Endodermal cell (in vitro differentiated cells): Measurements from ENCODE around the gene ZNF787. TPM values are rescaled to one million over a fixed set of nuclear protein-coding genes. Genes with fewer than 3 reads are reported as not detected.
A peak's percentile ranks its signal among the peaks of the same experiment; 100 is the strongest.

Source experiments
- DNase-seq: peaks from one replicate; pipeline ENCODE4 v3.0.0-alpha.2; 2017
- H3K27ac ChIP-seq: 2 replicates; pipeline ENCODE4 v1.5.1; 2013; ENCODE audit warnings: mild to moderate bottlenecking, low read depth, low read length, moderate library complexity
- H3K27me3 ChIP-seq: 2 replicates; pipeline ENCODE4 v1.6.1; 2013; ENCODE audit warnings: mild to moderate bottlenecking, low read length, moderate library complexity; ENCODE audit not compliant: insufficient read depth, control insufficient read depth, poor library complexity, severe bottlenecking
- H3K36me3 ChIP-seq: 2 replicates; pipeline ENCODE4 v1.7.0; 2013; ENCODE audit warnings: mild to moderate bottlenecking, low read length, moderate library complexity; ENCODE audit not compliant: control insufficient read depth, insufficient read depth
- H3K4me1 ChIP-seq: one replicate; pipeline ENCODE4 v1.7.0; 2013; ENCODE audit warnings: low read length; ENCODE audit not compliant: control insufficient read depth, insufficient read depth
- H3K4me3 ChIP-seq: 2 replicates; pipeline ENCODE4 v1.5.1; 2013; ENCODE audit warnings: mild to moderate bottlenecking, low read length, moderate library complexity
- H3K9ac ChIP-seq: 2 replicates; pipeline ENCODE4 v1.6.1; 2013; ENCODE audit warnings: mild to moderate bottlenecking, low read length, moderate library complexity; ENCODE audit not compliant: poor library complexity, severe bottlenecking; ENCODE audit errors: extremely low read depth
- H3K9me3 ChIP-seq: 2 replicates; pipeline ENCODE4 v1.6.1; 2013; ENCODE audit warnings: mild to moderate bottlenecking, low read length, moderate library complexity; ENCODE audit not compliant: control insufficient read depth
- H3K27ac Mint-ChIP-seq: 2 replicates; pipeline ENCODE4 v1.8.0; 2020; ENCODE audit warnings: mixed read lengths
- H3K27me3 Mint-ChIP-seq: 2 replicates; pipeline ENCODE4 v1.8.0; 2021; ENCODE audit warnings: mild to moderate bottlenecking, mixed read lengths; ENCODE audit not compliant: insufficient read depth
- H3K36me3 Mint-ChIP-seq: 2 replicates; pipeline ENCODE4 v1.8.0; 2020; ENCODE audit warnings: low read depth, mixed read lengths
- H3K4me1 Mint-ChIP-seq: 2 replicates; pipeline ENCODE4 v1.8.0; 2020; ENCODE audit warnings: mixed read lengths
- H3K4me3 Mint-ChIP-seq: 2 replicates; pipeline ENCODE4 v1.8.0; 2020; ENCODE audit warnings: mild to moderate bottlenecking, moderate library complexity, mixed read lengths
- H3K9me3 Mint-ChIP-seq: 2 replicates; pipeline ENCODE4 v1.8.0; 2020; ENCODE audit warnings: mild to moderate bottlenecking, mixed read lengths
- WGBS, 2 experiments: methylation state at CpG; one replicate each; pipeline versions ENCODE4 v1.1.5 to v1.1.7; 2013; ENCODE audit warnings: missing lambda C conversion rate in 2 of 2, mixed read lengths in 1 of 2; ENCODE audit not compliant: insufficient coverage in 1 of 2, insufficient read length in 1 of 2; 5-methylcytosine and 5-hydroxymethylcytosine counted together
- total RNA-seq, 2 donors: library from RNA; stranded (reverse); fragmentation: NEBNext Ultra II Directional in 1 of 2; extraction: Animal tissue kit (Norgen Biotek cat#: 25700) in 1 of 2; gene quantifications; 2 replicates in 1 of 2; 3 replicates in 1 of 2; pipeline ENCODE4 v1.2.1, GENCODE V29; 2021
- TF ChIP-seq, protein P1 (sequence below): fragments of 200-600 bp; sonication (generic); conservative IDR thresholded peaks from 2 replicates; pipeline ENCODE4 v1.5.0; 2021; ENCODE audit warnings: antibody characterized with exemption, mild to moderate bottlenecking

The ZNF787 gene
- total RNA-seq, 2 donors from 2014 or later: 42.1 to 43.7 TPM

DNA sequence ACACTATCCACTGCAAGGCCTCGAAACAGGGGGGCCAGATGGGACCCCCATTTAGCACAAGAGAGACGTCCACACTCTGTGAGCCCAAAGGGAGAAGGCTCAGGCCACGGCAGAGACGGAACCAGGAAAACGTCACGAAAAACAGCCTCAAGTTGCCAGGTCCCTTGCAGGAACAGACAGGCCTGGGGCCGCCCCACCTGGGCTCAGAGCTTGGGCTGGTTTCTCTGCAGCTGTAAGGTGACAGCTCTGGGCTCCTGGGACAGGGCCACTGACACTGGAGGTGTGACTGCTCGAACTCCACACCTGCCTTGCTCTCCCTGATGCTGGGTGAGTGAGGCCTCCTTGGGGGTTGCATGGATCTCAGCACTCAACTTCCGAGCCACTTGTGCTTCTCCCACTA, 3.2 kb downstream of the ZNF787 start:
- Histone ChIP-seq H3K9me3 (no peaks in the 10 kb centered on the region), H3K27ac (no peak overlapping the region), H3K4me1 (peaks cover 3% of the 10 kb centered on the region), H3K9ac (no peak overlapping the region), H3K36me3 (peaks cover 19% of the 10 kb centered on the region), H3K27me3 (no peaks in the 10 kb centered on the region), H3K4me3 (no peak overlapping the region)
- Mint-ChIP-seq H3K36me3 (peaks cover 9% of the 10 kb centered on the region), H3K9me3 (no peaks in the 10 kb centered on the region), H3K4me3 (no peak overlapping the region), H3K27me3 (no peaks in the 10 kb centered on the region), H3K4me1 (peaks cover 41% of the 10 kb centered on the region), H3K27ac (no peak overlapping the region)
- TF ChIP-seq, protein P1, sequence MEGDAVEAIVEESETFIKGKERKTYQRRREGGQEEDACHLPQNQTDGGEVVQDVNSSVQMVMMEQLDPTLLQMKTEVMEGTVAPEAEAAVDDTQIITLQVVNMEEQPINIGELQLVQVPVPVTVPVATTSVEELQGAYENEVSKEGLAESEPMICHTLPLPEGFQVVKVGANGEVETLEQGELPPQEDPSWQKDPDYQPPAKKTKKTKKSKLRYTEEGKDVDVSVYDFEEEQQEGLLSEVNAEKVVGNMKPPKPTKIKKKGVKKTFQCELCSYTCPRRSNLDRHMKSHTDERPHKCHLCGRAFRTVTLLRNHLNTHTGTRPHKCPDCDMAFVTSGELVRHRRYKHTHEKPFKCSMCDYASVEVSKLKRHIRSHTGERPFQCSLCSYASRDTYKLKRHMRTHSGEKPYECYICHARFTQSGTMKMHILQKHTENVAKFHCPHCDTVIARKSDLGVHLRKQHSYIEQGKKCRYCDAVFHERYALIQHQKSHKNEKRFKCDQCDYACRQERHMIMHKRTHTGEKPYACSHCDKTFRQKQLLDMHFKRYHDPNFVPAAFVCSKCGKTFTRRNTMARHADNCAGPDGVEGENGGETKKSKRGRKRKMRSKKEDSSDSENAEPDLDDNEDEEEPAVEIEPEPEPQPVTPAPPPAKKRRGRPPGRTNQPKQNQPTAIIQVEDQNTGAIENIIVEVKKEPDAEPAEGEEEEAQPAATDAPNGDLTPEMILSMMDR: no peak
- DNase-seq: peak; percentile 38
- WGBS, 2 experiments: 81 to 84% methylated on average over 7 to 9 of the region's 9 CpGs

DNA sequence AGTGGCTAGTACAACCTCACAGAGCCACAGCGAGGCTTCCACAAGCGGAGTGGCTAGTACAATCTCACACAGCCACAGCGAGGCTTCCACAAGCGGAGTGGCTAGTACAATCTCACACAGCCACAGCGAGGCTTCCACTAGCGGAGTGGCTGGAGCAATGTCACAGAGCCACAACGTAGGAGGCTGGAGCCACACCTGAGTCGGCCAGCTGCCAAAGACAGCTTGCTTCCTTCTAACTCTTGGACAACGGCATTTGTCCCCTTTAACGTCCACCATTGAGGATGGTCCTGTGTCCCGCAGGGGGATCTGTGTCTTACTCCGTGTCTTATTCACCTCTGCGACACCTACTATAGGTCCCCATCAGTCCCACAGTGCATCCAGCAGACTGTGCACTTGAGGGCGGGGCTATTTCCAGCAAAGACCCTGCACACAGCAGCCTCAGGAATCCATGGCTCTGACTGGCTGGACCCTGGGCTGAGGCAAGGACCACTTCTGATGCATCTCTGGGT, 3.7 kb downstream of the ZNF787 start:
- Mint-ChIP-seq H3K36me3 (peaks cover 9% of the 10 kb centered on the region), H3K27ac (no peak overlapping the region)
- H3K9ac ChIP-seq: no peak overlapping the region

DNA sequence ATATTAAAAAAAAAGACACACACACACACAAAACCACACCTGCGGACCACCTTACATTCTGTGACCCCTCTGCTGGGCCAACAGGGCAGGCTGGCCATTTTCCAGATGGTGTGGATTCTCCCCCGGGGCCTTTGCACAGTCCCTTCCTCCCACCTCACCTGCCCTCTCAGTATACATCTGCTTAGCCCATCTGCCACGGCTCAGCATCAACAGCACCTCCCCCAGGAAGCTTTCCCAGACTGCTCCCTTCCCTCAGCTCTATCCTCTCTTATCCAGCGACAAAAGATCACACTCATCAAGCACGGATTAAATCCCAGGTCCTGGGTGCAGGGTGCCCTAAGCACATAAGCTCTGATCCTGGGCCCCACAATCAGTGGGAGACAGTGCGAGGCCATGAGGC, 4.5 kb downstream of the ZNF787 start:
- peaks cover 19% of the 10 kb centered on the region for H3K36me3 ChIP-seq
- no peaks in the 10 kb centered on the region for H3K9me3 ChIP-seq
- H3K9me3 Mint-ChIP-seq: no peaks in the 10 kb centered on the region
- peaks cover 9% of the 10 kb centered on the region for H3K36me3 Mint-ChIP-seq
- DNase-seq: peak; percentile 37
- no peaks in the 10 kb centered on the region for H3K27me3 ChIP-seq
- H3K27ac ChIP-seq: no peak overlapping the region
- WGBS, 2 experiments: 94 to 100% methylated on average over 4 to 6 of the region's 6 CpGs
- peak overlapping the region; percentile 45 for H3K27ac Mint-ChIP-seq
- H3K4me1 Mint-ChIP-seq: peaks cover 44% of the 10 kb centered on the region
- H3K4me3 Mint-ChIP-seq: no peak overlapping the region
- TF ChIP-seq, protein P1: no peak
- H3K4me1 ChIP-seq: peaks cover 3% of the 10 kb centered on the region
- H3K4me3 ChIP-seq: no peak overlapping the region
- H3K27me3 Mint-ChIP-seq: no peaks in the 10 kb centered on the region
- no peak overlapping the region for H3K9ac ChIP-seq

More for the DNA sequence above, 3.7 kb downstream of the ZNF787 start:
- Histone ChIP-seq H3K4me3 (no peak overlapping the region), H3K36me3 (peaks cover 19% of the 10 kb centered on the region), H3K27ac (no peak overlapping the region), H3K9me3 (no peaks in the 10 kb centered on the region), H3K27me3 (no peaks in the 10 kb centered on the region), H3K4me1 (peaks cover 3% of the 10 kb centered on the region)
- H3K9me3 Mint-ChIP-seq: no peaks in the 10 kb centered on the region
- WGBS, 2 experiments: 95 to 97% methylated on average over 13 to 14 of the region's 14 CpGs
- DNase-seq: no peak
- no peaks in the 10 kb centered on the region for H3K27me3 Mint-ChIP-seq
- H3K4me3 Mint-ChIP-seq: no peak overlapping the region
- TF ChIP-seq, protein P1: no peak
- peaks cover 44% of the 10 kb centered on the region for H3K4me1 Mint-ChIP-seq
